Effector CD4-positive, alpha-beta T cell (primary cell): Measurements from ENCODE around the gene AP2A1.

Experiments used
- DNase-seq: peaks from one replicate; pipeline ENCODE4 v3.0.0-alpha.2; 2020

The AP2A1 gene

GRCh38 chr19:49766007-49766929 is 533 bp upstream of the AP2A1 start:
- DNase-seq: peak; percentile 98

- DNase-seq: no peak
These were observed 580 bp downstream of the AP2A1 start for GRCh38 chr19:49767381-49767780.

- no peak for DNase-seq
These were observed 1.3 kb downstream of the AP2A1 start for GRCh38 chr19:49767967-49768581.

- no peak for DNase-seq
These were observed 3.7 kb downstream of the AP2A1 start for GRCh38 chr19:49770529-49770928.

GRCh38 chr19:49771674-49772139 is 4.9 kb downstream of the AP2A1 start:
- DNase-seq: no peak

- DNase-seq: no peak
These were observed 6.1 kb downstream of the AP2A1 start for GRCh38 chr19:49772850-49773432.

GRCh38 chr19:49773663-49774350 is 7.0 kb downstream of the AP2A1 start:
- DNase-seq: no peak

- no peak for DNase-seq
These were observed 8.2 kb downstream of the AP2A1 start for GRCh38 chr19:49774969-49775368.

GRCh38 chr19:49775742-49776370 is 9.1 kb downstream of the AP2A1 start:
- DNase-seq: no peak

GRCh38 chr19:49776371-49776764 is 9.6 kb downstream of the AP2A1 start:
- no peak for DNase-seq

- DNase-seq: no peak
These were observed 13.1 kb downstream of the AP2A1 start for GRCh38 chr19:49779731-49780555.

GRCh38 chr19:49780861-49781260 is 14.1 kb downstream of the AP2A1 start:
- no peak for DNase-seq

GRCh38 chr19:49781394-49781793 is 14.6 kb downstream of the AP2A1 start:
- no peak for DNase-seq

GRCh38 chr19:49782515-49782914 is 15.7 kb downstream of the AP2A1 start:
- no peak for DNase-seq

- no peak for DNase-seq
These were observed 19.6 kb downstream of the AP2A1 start for GRCh38 chr19:49786376-49786820.

- no peak for DNase-seq
These were observed 20.9 kb downstream of the AP2A1 start for GRCh38 chr19:49787746-49788145.

- no peak for DNase-seq
These were observed 22.1 kb downstream of the AP2A1 start for GRCh38 chr19:49788857-49789256.

- no peak for DNase-seq
These were observed 24.1 kb downstream of the AP2A1 start for GRCh38 chr19:49790866-49791265.

GRCh38 chr19:49791776-49792445 is 25.1 kb downstream of the AP2A1 start:
- DNase-seq: no peak

GRCh38 chr19:49792829-49793560 is 26.2 kb downstream of the AP2A1 start:
- no peak for DNase-seq

GRCh38 chr19:49793561-49793840 is 26.7 kb downstream of the AP2A1 start:
- no peak for DNase-seq
